Stomach (tissue), 9 donors: ENCODE data around the gene PAX5. TPM values are rescaled to one million over a fixed set of nuclear protein-coding genes. Genes with fewer than 3 reads are reported as not detected.
A peak's percentile ranks its signal among the peaks of the same experiment; 100 is the strongest.

Experiments used
- DNase-seq, 2 donors: peaks; one replicate each; pipeline versions ENCODE4 v3.0.0 to v3.0.0-alpha.2; 2013 to 2019
- H3K27ac ChIP-seq, 5 donors: fragments of 200-600 bp in 4 of 5; sonication (generic) in 4 of 5; one replicate each; pipeline ENCODE4 v1.5.1; 2013 to 2019; ENCODE audit warnings: mild to moderate bottlenecking in 1 of 5, moderate library complexity in 1 of 5
- H3K27me3 ChIP-seq, 3 donors: fragments of 200-600 bp; sonication (generic); one replicate each; pipeline ENCODE4 v1.5.1; 2017 to 2019; ENCODE audit warnings: mixed run types in 1 of 3
- H3K36me3 ChIP-seq, 4 donors: fragments of 200-600 bp; sonication (generic); 1 replicate in 3 of 4; 2 replicates in 1 of 4; pipeline ENCODE4 v1.5.1; 2016 to 2019
- H3K4me1 ChIP-seq, 4 donors: fragments of 200-600 bp; sonication (generic); one replicate each; pipeline ENCODE4 v1.5.1; 2016 to 2019
- H3K4me3 ChIP-seq, 4 donors: fragments of 200-600 bp; sonication (generic) in 3 of 4; one replicate each; pipeline ENCODE4 v1.5.1; 2016 to 2019; ENCODE audit warnings: mild to moderate bottlenecking in 1 of 4
- H3K9me3 ChIP-seq, 4 donors: fragments of 200-600 bp; sonication (generic); one replicate each; pipeline ENCODE4 v1.5.1; 2016 to 2019
- CTCF ChIP-seq, 7 experiments: fragments of 450-650 bp in 4 of 7; fragments of 200-600 bp in 3 of 7; sonication (generic) in 3 of 7; IDR thresholded peaks; one replicate each; pipeline ENCODE4 v1.5.1; 2016 to 2019; ENCODE audit warnings: antibody characterized with exemption in 7 of 7, control low read depth in 2 of 7, mild to moderate bottlenecking in 1 of 7
- EP300 ChIP-seq: sonication (generic); formaldehyde crosslinking; IDR thresholded peaks from one replicate; pipeline ENCODE4 v1.6.1; 2017; ENCODE audit warnings: antibody characterized with exemption
- POLR2A ChIP-seq, 4 donors: fragments of 450-650 bp; IDR thresholded peaks; one replicate each; pipeline ENCODE4 v1.6.1; 2016; ENCODE audit warnings: antibody characterized with exemption in 4 of 4, control low read depth in 2 of 4, mild to moderate bottlenecking in 1 of 4, moderate library complexity in 1 of 4
- POLR2AphosphoS5 ChIP-seq, 3 donors: sonication (generic); formaldehyde crosslinking; IDR thresholded peaks; one replicate each; pipeline ENCODE4 v1.6.1; 2016; ENCODE audit warnings: antibody characterized with exemption in 3 of 3
- WGBS, 5 donors: extraction: QIAGEN DNeasy Blood & Tissue Kit in 3 of 5; methylation state at CpG; one replicate each; pipeline versions ENCODE4 v1.1.5 to v1.1.7; 2013 to 2018; 5-methylcytosine and 5-hydroxymethylcytosine counted together
- intact Hi-C: fragments of 100-400 bp; cut with DNase I; formaldehyde crosslinking; loops from one replicate; pipeline ENCODE4 v1.15.1; 2023; ENCODE audit warnings: low total_unique reads
- polyA plus RNA-seq, 3 donors: library from polyadenylated mRNA; stranded (reverse); fragments of 200-250 nt; gene quantifications; one replicate each; pipeline ENCODE4 v1.2.3, GENCODE V29; 2013
- total RNA-seq, 5 donors: library from RNA; depleted of rRNA; stranded (reverse); fragments of >200 nt; gene quantifications; one replicate each; pipeline versions ENCODE4 v1.1.0 to v1.2.3, GENCODE V29; 2014 to 2016
- donor health status: healthy with polysubstance abuse.
- donor health status: Bipolar disorder and iron deficiency.
- donor health status: healthy.

The PAX5 gene
- total and polyA plus RNA-seq, 8 donors = 0.43 to 1.3 TPM; not detected in 6

GRCh38 chr9:37025071-37025822 lies 8.8 kb downstream of the PAX5 start:
- no peaks in the 10 kb centered on the region for H3K36me3 ChIP-seq
- peaks cover 0 to 13% (median 0%) of the 10 kb centered on the region in 4 donors for H3K9me3 ChIP-seq
- H3K27ac ChIP-seq = no peak overlapping the region
- peaks cover 32 to 54% (median 47%) of the 10 kb centered on the region in 4 donors for H3K4me1 ChIP-seq
- H3K4me3 ChIP-seq = peak overlapping the region; percentile 27 to 51 (median 36)
- intact Hi-C loops = no loop called here
- DNase-seq = no peak
- peaks cover 53 to 100% (median 83%) of the 10 kb centered on the region in 3 donors for H3K27me3 ChIP-seq
- WGBS, 5 donors = 5 to 9% (median 6%) methylated on average over 33 to 36 of the region's 36 CpGs
- TF ChIP-seq CTCF (IDR thresholded peaks at IDR 0.05) = no peak
- TF ChIP-seq POLR2AphosphoS5 (IDR thresholded peaks at IDR 0.05) = no peak
- TF ChIP-seq POLR2A (IDR thresholded peaks at IDR 0.05) = no peak
- TF ChIP-seq EP300 = no peak

GRCh38 chr9:37017546-37017945 lies 16.5 kb downstream of the PAX5 start:
- no peak overlapping the region for H3K4me3 ChIP-seq
- TF ChIP-seq POLR2A (IDR thresholded peaks at IDR 0.05) (no peak), POLR2AphosphoS5 (IDR thresholded peaks at IDR 0.05) (no peak), EP300 (no peak), CTCF (IDR thresholded peaks at IDR 0.05) (no peak)
- H3K4me1 ChIP-seq = no peaks in the 10 kb centered on the region
- no peak for DNase-seq
- intact Hi-C loops = no loop called here
- peaks cover 0 to 92% (median 20%) of the 10 kb centered on the region in 3 donors for H3K27me3 ChIP-seq
- no peak overlapping the region for H3K27ac ChIP-seq
- H3K36me3 ChIP-seq = no peaks in the 10 kb centered on the region
- H3K9me3 ChIP-seq = no peaks in the 10 kb centered on the region
- WGBS, 5 donors = 83 to 89% (median 86%) methylated on average over 8 of the region's 8 CpGs

GRCh38 chr9:37011530-37011929 lies 22.5 kb downstream of the PAX5 start:
- Histone ChIP-seq H3K4me1 (no peaks in the 10 kb centered on the region), H3K27me3 (peaks cover 0 to 98% (median 21%) of the 10 kb centered on the region in 3 donors), H3K27ac (no peak overlapping the region), H3K36me3 (no peaks in the 10 kb centered on the region), H3K4me3 (no peak overlapping the region), H3K9me3 (no peaks in the 10 kb centered on the region)
- TF ChIP-seq EP300 = no peak
- no peak for TF ChIP-seq POLR2A (IDR thresholded peaks at IDR 0.05)
- TF ChIP-seq POLR2AphosphoS5 (IDR thresholded peaks at IDR 0.05) = no peak
- no peak for TF ChIP-seq CTCF (IDR thresholded peaks at IDR 0.05)
- intact Hi-C loops = no loop called here
- 47 to 73% (median 54%) methylated on average over 3 of the region's 3 CpGs for WGBS, 5 donors
- no peak for DNase-seq

GRCh38 chr9:37010976-37011375 lies 23.1 kb downstream of the PAX5 start:
- TF ChIP-seq EP300 (no peak), POLR2A (IDR thresholded peaks at IDR 0.05) (no peak), POLR2AphosphoS5 (IDR thresholded peaks at IDR 0.05) (no peak), CTCF (IDR thresholded peaks at IDR 0.05) (no peak)
- Histone ChIP-seq H3K9me3 (no peaks in the 10 kb centered on the region), H3K36me3 (no peaks in the 10 kb centered on the region), H3K27me3 (peaks cover 0 to 98% (median 21%) of the 10 kb centered on the region in 3 donors), H3K27ac (no peak overlapping the region), H3K4me1 (no peaks in the 10 kb centered on the region), H3K4me3 (no peak overlapping the region)
- 69 to 81% (median 72%) methylated on average over 2 of the region's 2 CpGs for WGBS, 5 donors
- no peak for DNase-seq
- intact Hi-C loops = no loop called here
